ENCODE data around the gene MRI1.

Gene MRI1

GRCh38 chr19:13770013-13770635, 5.8 kb downstream of the MRI1 start:
- no peak overlapping the region for H3K4me2 ChIP-seq (ENCODE audit: low read depth, low read length, poor library complexity, severe bottlenecking)
- no peak overlapping the region for H3K4me3 ChIP-seq (ENCODE audit: insufficient read depth, low read length, poor library complexity, severe bottlenecking)
- H2AFZ ChIP-seq (ENCODE audit: low read depth, low read length, severe bottlenecking) = no peak overlapping the region
- H3K9me3 ChIP-seq (ENCODE audit: insufficient read depth, low read length) = no peaks in the 10 kb centered on the region
- peaks cover 8% of the 10 kb centered on the region for H3K79me2 ChIP-seq (ENCODE audit: insufficient read depth, low read length)
- H3K36me3 ChIP-seq (ENCODE audit: low read length) = no peaks in the 10 kb centered on the region; the same call in 1 of the 2 replicates
- no peaks in the 10 kb centered on the region; the same call in 1 of the 2 replicates for H4K20me1 ChIP-seq (ENCODE audit: low read depth, low read length)
- TF ChIP-seq EZH2phosphoT487 (conservative IDR thresholded peaks at IDR 0.05; ENCODE audit: low read length) = no peak
- no peak for TF ChIP-seq CTCF (IDR thresholded peaks at IDR 0.05; ENCODE audit: insufficient read depth, low read length, poor library complexity, severe bottlenecking)
- no peak overlapping the region for H3K9ac ChIP-seq (ENCODE audit: low read length)
- no peak overlapping the region for H3K27ac ChIP-seq (ENCODE audit: low read depth, low read length)
- H3K9me2 ChIP-seq (replicated peaks; ENCODE audit: insufficient read depth, low read length) = no peaks in the 10 kb centered on the region
- no peaks in the 10 kb centered on the region for H3K27me3 ChIP-seq (ENCODE audit: low read length)
- H3F3A ChIP-seq (ENCODE audit: insufficient read depth) = peaks cover 8% of the 10 kb centered on the region; the same call in 1 of the 2 replicates

DNA sequence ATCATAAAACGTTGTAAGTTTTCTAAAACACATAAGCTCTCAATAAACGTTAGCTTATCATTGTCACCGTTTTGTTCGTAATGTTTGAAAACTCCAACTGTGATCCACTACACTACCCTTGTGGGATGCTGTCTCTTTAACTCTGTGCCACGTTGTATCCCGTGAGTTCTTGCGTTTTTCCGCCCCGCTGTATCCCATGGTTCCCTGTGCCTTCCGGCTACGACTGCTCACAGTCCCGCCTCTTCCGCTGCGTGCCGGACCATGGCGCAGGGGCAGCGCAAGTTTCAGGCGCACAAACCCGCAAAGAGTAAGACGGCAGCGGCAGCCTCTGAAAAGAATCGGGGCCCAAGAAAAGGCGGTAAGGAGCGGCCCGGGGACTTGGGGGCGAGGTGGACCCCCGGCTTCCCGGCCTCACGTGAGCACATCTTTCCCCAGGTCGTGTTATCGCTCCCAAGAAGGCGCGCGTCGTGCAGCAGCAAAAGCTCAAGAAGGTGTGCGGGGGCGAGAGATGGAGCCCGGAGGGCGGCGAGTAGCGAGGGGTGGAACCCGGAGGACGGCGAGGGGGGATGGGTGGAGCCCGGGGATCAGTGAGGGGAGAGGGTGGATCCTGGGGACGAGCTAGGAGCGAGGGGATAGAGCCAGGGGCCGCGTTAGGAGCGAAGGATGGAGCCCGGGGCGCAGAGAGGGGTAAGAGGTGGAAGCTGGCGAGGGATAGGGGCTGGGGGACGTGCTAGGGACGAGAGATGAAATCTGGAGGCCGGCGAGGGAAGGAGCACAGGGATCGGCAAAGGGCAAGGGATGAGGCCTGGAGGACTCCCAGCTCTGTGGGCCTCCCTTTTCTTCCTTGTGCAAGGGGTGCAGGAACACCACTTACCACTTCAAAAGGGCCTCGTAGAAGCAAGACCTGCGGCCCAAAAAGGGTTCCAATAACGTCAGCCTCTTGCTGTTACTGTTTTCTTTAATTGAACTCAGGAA, 10.2 kb downstream of the MRI1 start, which contains the start of gene C19orf53:
C19orf53 (plus strand) TSS at position 240 of the 975 bp plus-strand sequence; CDS start at position 262, 22 bp downstream.
- H3K79me2 ChIP-seq (ENCODE audit: insufficient read depth, low read length) = peaks cover 24% of the 10 kb centered on the region
- peak within 1 kb of the TSS; percentile 97 for H3K9ac ChIP-seq (ENCODE audit: low read length)
- no peak for TF ChIP-seq EZH2phosphoT487 (conservative IDR thresholded peaks at IDR 0.05; ENCODE audit: low read length)
- TF ChIP-seq CTCF (IDR thresholded peaks at IDR 0.05; ENCODE audit: insufficient read depth, low read length, poor library complexity, severe bottlenecking) = no peak
- H3F3A ChIP-seq (ENCODE audit: insufficient read depth) = peaks cover 4% of the 10 kb centered on the region; the same call in 1 of the 2 replicates
- H3K36me3 ChIP-seq (ENCODE audit: low read length) = no peaks in the 10 kb centered on the region; the same call in 1 of the 2 replicates
- no peaks in the 10 kb centered on the region for H3K9me2 ChIP-seq (replicated peaks; ENCODE audit: insufficient read depth, low read length)
- H3K4me3 ChIP-seq (ENCODE audit: insufficient read depth, low read length, poor library complexity, severe bottlenecking) = peak within 1 kb of the TSS; percentile 95
- H3K9me3 ChIP-seq (ENCODE audit: insufficient read depth, low read length) = no peaks in the 10 kb centered on the region
- H3K27me3 ChIP-seq (ENCODE audit: low read length) = no peaks in the 10 kb centered on the region
- peak within 1 kb of the TSS; percentile 78 for H2AFZ ChIP-seq (ENCODE audit: low read depth, low read length, severe bottlenecking)
- H4K20me1 ChIP-seq (ENCODE audit: low read depth, low read length) = no peaks in the 10 kb centered on the region; the same call in 1 of the 2 replicates
- H3K4me2 ChIP-seq (ENCODE audit: low read depth, low read length, poor library complexity, severe bottlenecking) = peak within 1 kb of the TSS; percentile 94
- peak within 1 kb of the TSS; percentile 30 for H3K27ac ChIP-seq (ENCODE audit: low read depth, low read length)

DNA sequence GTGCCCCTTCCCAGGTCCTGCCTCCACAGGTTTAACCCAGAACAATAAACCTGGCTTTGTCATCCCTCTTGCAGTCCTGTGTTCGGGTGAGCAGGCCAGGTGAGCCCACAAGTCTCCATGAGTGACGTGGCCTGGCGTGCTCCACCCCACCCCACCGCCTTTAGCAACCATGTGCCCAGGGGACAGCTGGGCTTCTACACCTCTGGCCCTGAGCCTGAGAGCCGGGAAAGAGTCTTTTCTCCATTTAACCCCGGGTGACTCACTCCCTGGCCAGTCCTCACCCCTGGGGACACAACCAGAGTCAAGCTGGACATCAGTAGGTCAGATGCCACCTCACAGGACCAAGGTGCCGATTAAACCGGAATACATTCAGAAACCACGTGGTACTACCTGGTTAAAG, 14.1 kb downstream of the MRI1 start:
- Histone ChIP-seq H3K4me2 (ENCODE audit: low read depth, low read length, poor library complexity, severe bottlenecking) (no peak overlapping the region), H3K9me2 (replicated peaks; ENCODE audit: insufficient read depth, low read length) (no peaks in the 10 kb centered on the region), H3K27me3 (ENCODE audit: low read length) (no peaks in the 10 kb centered on the region), H3K4me3 (ENCODE audit: insufficient read depth, low read length, poor library complexity, severe bottlenecking) (no peak overlapping the region), H3K9ac (ENCODE audit: low read length) (no peak overlapping the region), H3K79me2 (ENCODE audit: insufficient read depth, low read length) (peaks cover 24% of the 10 kb centered on the region), H3F3A (ENCODE audit: insufficient read depth) (peaks cover 6% of the 10 kb centered on the region; the same call in 1 of the 2 replicates), H3K9me3 (ENCODE audit: insufficient read depth, low read length) (no peaks in the 10 kb centered on the region), H2AFZ (ENCODE audit: low read depth, low read length, severe bottlenecking) (no peak overlapping the region), H3K36me3 (ENCODE audit: low read length) (no peaks in the 10 kb centered on the region), H3K27ac (ENCODE audit: low read depth, low read length) (no peak overlapping the region), H4K20me1 (ENCODE audit: low read depth, low read length) (no peaks in the 10 kb centered on the region; the same call in 1 of the 2 replicates)
- no peak for TF ChIP-seq CTCF (IDR thresholded peaks at IDR 0.05; ENCODE audit: insufficient read depth, low read length, poor library complexity, severe bottlenecking)
- TF ChIP-seq EZH2phosphoT487 (conservative IDR thresholded peaks at IDR 0.05; ENCODE audit: low read length) = no peak
